ENCODE data around the gene CLPTM1.

The CLPTM1 gene

DNA sequence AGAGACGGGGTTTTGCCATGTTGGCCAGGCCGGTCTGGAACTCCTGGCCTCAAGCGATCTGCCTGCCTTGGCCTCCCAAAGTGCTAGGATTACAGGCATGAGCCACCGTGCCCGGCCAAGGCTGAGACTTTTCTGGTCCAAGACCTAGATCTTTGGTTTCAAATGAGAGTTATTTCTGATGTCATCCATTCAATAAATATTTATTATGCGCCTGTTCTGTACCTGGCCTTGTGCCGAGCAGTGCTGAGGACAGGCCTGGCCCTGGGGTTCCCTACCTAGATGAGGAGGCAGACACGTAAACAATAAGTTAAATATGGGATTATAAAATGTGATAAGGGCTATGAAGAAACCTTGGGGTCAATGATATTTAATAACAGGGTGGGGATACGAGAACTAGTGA, 50.6 kb downstream of the CLPTM1 start:
- DNase-seq: no peak
- intact Hi-C loops (cut with DNase I): no loop called here

DNA sequence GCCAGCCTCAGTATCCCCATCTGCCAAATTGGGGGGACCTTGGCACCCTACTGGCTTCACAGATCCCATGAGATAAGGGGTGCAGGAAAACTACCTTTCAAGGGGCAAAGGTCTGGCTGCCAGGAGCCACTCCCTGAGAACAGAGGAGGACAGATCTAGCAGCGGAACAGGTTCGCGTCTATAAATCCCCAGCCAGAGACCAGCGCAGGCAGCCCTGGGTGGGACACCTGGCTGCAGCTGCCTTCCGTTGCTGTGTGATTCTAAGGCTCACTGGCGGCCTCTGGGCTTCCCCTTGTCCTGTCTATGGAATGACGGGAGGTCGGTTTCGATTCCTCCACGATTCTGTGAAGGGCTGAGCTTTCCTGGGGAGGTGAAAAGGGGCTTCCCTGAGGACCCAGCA, 53.4 kb downstream of the CLPTM1 start:
- peak in 1 of 10 donors; percentile 74 for DNase-seq
- intact Hi-C loops (cut with DNase I): no loop called here

DNA sequence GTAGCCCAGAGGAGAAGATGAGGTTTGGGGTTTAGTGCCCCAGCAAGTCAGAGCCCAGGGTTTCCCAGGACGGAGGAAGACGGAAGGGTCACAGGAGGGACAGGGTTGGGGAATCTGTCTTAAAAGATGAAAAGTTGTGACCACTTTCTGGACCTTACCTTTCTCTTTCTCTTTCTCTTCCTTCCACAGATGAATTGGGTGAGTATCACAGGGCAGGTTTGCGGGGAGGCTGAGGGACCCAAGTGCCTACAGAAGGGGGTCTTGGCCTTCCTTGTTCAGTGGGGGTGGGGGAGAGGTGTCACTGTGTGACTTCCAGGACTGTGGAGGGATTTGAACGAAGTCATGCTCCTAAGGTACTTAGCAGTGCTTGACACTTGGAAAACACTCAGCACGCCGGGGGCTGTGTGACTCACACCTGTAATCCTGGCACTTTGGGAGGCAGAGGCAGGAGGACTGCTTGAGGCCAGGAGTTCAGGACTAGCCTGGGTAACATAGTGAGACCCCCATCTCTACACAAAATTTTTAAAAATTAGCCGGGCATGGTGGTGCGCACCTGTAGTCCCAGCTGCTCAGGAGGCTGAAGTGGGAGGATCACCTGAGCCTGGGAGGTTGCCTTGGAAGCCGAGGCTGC, 54.6 kb downstream of the CLPTM1 start:
- intact Hi-C loops (cut with DNase I): no loop called here
- DNase-seq: no peak

DNA sequence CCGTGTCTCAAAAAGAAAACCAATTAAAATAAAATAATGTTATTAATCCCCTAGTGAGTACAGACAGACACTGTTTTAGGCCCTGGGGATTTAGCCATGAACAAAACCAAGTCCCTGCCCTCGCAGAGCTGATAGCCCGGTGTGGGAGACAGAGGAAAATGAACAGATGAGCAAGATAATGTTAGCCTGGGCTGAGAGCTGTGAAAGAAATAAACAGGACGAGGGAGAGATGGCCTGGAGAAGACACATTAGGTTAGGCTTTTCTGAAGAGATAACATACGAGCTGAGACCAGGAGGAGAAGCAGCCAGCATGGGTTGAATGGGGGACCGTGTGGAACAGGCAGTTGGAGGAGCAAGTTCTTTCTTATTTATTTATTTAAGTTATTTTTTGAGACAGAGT, 55.1 kb downstream of the CLPTM1 start:
- no peak for DNase-seq
- intact Hi-C loops (cut with DNase I): no loop called here

DNA sequence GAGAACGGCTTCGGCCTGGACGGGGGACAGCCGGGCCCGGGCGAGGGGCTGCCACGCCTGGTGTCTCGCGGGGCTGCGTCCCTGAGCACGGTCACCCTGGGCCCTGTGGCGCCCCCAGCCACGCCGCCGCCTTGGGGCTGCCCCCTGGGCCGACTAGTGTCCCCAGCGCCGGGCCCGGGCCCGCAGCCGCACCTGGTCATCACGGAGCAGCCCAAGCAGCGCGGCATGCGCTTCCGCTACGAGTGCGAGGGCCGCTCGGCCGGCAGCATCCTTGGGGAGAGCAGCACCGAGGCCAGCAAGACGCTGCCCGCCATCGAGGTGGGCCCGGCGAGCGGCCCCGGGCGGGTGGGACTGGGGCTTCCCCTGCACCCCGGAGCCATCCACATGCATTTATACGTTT, 56.8 kb downstream of the CLPTM1 start:
- intact Hi-C loops (cut with DNase I): no loop called here
- DNase-seq: no peak

DNA sequence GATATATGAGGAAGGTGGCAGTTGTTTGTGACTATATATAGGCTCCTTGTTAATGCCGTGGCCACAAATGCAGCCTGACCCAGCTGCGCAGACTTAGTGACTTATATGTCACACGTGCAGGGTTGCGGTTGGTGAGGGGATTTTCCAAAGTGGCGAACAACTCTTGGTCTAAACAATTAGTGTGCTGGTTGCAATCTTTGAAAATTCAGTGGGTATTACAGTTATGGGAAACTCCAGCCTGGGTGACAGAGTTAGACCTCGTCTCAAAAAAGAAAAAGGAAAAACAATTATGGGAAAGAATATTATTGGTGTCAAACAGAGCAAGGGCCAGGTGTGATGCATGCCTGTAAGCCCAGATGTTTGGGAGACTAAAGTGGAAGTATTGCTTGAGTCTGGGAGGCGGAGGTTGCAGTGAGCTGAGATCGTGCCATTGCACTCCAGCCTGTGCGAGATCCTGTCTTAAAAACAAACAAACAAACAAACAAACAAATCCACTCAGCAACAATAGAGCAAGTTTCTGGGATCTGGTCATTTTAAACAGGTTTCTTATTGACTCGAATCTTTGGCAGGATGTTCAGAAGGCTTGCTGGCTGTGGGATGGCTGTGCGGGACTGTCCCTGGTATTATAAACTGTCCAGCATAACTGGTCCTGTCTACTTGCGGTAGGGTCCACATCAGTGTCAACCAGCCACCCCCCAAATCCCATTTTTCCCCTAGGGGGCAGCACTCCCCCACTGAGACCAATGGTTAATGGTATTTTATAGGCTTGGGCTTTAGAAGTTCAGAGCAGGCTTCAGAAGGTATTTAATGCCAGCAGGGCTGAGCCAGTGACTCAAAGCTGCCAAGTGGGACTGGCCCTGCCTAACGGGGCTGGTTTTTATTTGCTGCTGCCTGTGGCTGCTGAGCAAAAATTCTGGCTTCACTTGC, 61.5 kb downstream of the CLPTM1 start:
- peak; percentile 38 to 93 (median 80) for DNase-seq
- intact Hi-C loops (cut with DNase I): loop anchor here (1.0 kb wide), 1 partner anchor 43 kb away; no protein-coding TSS in a partner anchor

DNA sequence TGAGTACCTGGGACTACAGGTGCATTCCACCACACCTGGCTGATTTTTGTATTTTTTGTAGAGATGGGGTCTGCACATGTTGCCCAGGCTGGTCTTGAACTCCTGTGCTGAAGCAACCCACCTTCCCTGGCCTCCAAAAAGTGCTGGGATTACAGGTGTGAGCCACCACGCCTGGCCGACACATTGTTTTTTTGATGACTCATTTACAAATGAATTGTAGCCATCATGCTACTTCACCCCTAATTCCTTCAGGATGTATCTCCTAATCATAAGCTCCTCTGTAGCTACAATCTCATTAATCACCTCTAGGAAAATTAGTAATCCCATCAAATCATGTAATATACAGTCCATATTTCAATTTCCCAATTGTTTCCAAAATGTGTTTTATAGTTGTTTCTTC, 64.0 kb downstream of the CLPTM1 start:
- DNase-seq: no peak
- intact Hi-C loops (cut with DNase I): no loop called here

DNA sequence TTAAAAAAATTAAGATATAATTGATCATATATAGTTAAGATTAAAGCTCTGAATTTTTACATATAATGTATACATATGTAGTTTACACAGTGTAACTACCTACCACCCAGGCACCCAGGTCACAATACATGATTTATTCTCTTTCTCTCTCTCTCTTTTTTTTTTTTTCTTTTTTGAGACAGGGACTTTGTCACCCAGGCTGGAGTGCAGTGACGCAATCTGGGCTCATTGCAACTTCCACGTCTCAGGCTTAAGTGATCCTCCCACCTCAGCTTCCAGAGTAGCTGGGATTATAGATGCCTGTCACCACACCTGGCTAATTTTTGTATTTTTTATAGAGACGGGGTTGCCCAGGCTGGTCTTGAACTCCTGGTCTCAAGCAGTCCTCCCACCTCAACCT, 64.9 kb downstream of the CLPTM1 start:
- intact Hi-C loops (cut with DNase I): no loop called here

DNA sequence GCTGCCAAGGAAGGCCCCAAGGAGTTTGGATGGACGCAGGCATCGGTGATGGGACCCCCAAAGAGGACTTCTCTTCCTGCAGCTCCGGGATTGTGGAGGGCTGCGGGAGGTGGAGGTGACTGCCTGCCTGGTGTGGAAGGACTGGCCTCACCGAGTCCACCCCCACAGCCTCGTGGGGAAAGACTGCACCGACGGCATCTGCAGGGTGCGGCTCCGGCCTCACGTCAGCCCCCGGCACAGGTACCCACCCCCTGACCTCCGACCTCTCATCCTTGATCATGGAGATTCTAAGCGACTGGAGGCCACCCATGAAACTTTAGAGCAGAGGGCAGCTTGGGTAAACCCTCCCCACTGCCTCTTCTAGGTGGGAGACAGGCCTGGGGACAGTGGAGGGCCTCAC, 66.8 kb downstream of the CLPTM1 start:
- intact Hi-C loops (cut with DNase I): no loop called here
- no peak for DNase-seq

More for the DNA sequence above, 64.9 kb downstream of the CLPTM1 start:
- no peak for DNase-seq

DNA sequence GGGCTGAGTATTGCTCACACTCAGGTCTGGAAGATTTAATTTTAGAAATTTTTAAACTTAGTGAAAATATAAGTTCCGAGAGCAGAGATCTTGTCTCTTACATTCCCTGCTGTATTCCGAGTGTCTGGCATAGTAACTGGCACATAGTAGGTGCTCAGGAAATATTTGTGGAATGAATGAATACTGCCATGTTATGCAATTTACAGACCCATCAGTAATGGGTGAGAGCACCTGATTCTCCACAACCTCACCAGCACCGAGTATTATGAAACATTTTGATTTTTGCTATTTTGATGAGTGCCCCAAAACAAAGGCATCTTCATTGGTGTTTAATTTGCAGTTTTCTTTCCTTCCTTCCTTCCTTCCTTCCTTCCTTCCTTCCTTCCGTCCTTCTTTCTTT, 67.9 kb downstream of the CLPTM1 start:
- intact Hi-C loops (cut with DNase I): no loop called here
- DNase-seq: no peak

DNA sequence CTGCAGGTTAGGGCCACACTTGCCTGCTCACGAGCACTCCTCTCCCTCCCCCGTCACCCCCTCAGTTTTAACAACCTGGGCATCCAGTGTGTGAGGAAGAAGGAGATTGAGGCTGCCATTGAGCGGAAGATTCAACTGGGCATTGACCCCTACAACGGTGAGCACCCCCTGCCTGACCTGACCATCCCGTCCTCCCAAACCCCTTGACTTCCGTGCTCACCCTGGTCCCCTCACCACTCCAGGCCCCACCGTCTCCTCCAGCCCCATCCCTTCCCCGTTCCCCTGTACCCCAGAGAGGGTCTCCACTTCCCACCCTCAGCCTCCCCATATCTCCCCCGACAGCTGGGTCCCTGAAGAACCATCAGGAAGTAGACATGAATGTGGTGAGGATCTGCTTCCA, 70.1 kb downstream of the CLPTM1 start:
- DNase-seq: no peak
- intact Hi-C loops (cut with DNase I): no loop called here

DNA sequence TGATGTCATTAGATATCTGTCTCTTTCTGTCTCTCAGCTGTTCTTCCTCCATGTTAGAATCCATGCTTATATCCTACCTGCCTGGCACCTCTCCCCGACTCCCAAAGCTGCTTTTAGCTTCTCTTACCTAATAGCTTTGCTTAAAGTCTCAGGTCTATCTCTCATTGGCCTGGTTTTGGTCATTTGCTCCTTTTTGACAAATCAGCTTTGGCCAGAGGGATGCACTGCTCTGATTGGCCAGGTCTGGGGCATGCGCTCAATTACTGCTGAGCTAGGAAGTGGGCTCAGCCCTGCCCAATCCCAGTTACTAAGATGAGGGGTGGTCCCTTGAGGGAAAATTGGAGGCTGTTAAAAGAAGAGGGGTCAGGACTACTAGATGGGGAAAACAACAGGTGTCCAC, 72.2 kb downstream of the CLPTM1 start:
- intact Hi-C loops (cut with DNase I): no loop called here
- no peak for DNase-seq

DNA sequence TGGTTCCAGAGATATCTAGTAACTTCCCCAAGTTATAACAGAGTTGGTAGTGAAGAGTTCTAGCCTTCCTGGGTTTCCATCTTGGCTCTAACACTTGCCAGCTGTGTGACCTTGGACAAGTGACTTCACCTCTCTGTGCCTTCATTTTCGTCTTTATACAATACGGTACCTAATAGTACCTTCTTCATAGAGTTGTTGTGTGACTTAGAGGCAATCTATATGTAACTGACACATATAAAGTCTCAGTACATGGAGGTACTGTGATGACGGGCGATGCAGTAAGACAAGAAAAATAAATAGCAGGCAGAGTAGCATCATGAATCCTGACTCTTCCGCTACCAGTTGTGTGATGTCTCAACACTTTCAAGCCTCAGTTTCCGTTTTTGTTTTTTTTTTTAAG, 75.6 kb downstream of the CLPTM1 start:
- intact Hi-C loops (cut with DNase I): no loop called here
- DNase-seq: no peak

DNA sequence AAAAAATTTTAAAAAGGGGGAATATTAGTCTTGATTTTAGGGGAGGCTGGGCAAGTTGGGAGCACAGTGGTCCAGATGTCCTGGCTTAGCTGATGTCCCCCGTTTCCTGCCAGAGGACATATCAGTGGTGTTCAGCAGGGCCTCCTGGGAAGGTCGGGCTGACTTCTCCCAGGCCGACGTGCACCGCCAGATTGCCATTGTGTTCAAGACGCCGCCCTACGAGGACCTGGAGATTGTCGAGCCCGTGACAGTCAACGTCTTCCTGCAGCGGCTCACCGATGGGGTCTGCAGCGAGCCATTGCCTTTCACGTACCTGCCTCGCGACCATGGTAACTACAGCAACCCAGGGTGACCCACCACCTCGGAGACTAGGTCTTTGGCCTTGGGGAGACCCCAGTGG, 77.2 kb downstream of the CLPTM1 start:
- intact Hi-C loops (cut with DNase I): no loop called here
- peak in 1 of 10 donors; percentile 60 for DNase-seq

DNA sequence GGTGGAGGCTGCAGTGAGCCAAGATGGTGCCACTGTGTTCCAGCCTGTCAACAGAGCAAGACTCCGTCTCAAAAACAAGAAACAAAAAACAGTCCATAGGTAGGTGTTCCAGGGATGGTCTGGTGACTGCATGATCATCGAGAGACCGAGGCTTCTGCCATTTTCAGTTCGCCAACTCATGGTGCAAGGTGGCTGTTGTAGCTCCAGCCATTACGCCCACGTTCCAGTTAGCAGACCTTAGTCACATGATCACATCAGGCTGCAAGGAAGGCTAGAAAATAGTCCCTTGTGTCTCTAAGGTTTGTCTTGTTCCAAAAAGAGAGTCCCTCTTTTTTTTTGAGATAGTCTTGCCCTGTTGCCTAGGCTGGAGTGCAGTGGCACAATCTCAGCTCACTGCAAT, 80.6 kb downstream of the CLPTM1 start:
- DNase-seq: peak in 1 of 10 donors; percentile 7
- intact Hi-C loops (cut with DNase I): no loop called here

DNA sequence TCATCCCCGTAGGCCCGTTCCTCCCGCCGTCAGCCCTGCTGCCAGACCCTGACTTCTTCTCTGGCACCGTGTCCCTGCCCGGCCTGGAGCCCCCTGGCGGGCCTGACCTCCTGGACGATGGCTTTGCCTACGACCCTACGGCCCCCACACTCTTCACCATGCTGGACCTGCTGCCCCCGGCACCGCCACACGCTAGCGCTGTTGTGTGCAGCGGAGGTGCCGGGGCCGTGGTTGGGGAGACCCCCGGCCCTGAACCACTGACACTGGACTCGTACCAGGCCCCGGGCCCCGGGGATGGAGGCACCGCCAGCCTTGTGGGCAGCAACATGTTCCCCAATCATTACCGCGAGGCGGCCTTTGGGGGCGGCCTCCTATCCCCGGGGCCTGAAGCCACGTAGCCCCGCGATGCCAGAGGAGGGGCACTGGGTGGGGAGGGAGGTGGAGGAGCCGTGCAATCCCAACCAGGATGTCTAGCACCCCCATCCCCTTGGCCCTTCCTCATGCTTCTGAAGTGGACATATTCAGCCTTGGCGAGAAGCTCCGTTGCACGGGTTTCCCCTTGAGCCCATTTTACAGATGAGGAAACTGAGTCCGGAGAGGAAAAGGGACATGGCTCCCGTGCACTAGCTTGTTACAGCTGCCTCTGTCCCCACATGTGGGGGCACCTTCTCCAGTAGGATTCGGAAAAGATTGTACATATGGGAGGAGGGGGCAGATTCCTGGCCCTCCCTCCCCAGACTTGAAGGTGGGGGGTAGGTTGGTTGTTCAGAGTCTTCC, 82.4 kb downstream of the CLPTM1 start:
- intact Hi-C loops (cut with DNase I): no loop called here
- DNase-seq: peak in 1 of 10 donors; percentile 66

DNA sequence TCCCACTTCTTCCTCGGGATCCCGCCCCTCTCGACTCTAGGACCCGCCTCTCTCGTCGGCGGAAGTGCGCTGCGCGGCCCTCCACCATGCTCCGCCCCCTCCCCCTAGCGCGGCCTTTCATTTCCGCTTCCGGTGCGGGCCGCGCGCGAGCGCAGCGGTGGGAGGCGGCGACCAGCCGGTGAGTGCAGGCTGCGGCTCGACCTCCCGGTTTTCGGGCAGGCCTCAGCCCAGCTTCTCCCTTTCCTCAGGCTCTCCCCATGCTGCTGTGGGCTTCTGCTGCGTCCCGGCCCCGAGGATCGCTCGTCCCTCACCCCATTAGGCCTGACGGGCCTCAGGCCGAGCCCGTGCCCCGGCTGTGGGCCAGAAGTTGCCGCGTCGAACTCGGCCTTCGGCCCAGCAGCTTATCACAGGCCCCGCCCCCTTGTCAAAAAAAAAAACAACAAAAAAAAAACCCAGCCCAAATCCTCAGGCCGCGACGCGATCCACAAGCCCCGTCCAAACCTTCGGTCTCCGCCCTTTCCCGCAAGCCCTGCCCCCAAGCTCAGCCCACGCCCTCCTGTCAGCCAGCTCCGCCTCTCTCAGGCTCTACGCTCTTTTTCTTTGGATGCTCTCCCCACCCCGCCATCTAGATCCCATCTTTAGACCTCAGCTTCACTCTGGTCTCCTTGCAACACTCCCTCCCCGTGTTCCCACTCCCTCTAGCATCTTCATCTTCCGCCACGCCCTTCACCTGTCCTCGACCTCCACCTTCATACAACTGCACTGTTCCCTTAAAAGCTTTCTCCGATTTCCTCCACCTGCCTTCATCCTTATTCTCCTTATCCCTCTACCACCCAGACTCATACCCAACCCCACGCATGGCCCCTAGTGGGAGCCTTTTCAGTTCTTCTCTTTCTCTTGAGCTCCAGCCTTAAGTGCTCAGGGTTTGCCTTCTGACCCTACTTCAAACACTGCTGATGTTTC, 84.0 kb downstream of the CLPTM1 start, which contains the start of gene CLASRP:
Gene CLASRP, plus strand, starts transcription at position 115 of the 963 bp plus-strand sequence. CDS start 1,168 bp downstream, outside the sequence.
- intact Hi-C loops (cut with DNase I): no loop called here
- peak; percentile 85 to 98 (median 90) for DNase-seq

DNA sequence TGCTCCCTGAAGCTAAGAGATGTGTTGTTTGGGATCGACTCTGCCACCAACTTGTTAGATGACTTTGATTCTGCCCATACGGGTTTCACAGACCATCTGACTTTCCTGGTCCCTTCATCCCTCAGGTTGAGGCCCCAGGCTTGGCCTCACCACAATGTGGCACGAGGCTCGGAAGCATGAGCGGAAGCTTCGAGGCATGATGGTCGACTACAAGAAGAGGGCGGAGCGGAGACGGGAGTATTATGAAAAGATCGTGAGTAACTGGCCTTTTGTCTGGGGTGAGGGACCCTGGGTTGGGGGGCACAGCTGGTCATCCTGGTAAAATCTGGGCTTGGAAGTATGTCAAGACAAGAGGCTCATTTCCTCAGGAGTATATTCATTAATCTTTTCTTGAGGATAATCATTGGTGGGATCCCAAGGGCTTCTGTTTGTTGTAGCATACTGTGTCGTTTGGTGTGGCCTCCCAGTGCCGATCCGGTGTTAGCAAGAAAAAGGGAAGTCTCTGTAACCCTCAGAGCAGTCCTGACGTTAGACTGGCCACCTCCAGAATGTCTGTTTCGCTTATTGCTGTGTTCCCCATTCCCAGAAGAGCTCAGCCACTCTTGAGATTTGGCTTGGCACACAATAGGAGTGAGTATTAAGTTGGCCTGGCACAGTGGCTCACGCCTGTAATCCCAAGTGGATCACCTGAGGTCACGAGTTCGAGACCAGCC, 85.0 kb downstream of the CLPTM1 start:
- intact Hi-C loops (cut with DNase I): no loop called here

DNA sequence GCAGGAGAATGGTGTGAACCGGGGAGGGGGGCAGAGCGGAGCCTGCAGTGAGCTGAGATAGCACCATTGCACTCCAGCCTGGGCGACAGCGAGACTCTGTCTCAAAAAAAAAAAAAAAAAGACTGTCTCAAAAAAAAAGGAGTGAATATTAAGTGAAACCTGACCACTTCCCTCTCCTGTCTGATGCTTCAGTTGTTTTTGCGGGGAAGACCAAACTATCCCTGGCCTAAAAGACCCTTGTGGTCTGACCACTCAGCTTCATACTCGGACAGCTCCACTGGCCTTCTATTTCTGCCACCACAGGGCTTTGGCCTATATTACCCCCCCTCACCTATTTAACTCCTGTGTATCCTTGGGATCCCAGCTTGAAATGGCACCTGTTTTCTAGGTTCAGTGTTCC, 85.9 kb downstream of the CLPTM1 start:
- intact Hi-C loops (cut with DNase I): no loop called here
- DNase-seq: no peak

More for the DNA sequence above, 85.0 kb downstream of the CLPTM1 start:
- DNase-seq: peak in 1 of 10 donors; percentile 33

All from posterior cingulate gyrus (tissue), 11 donors.